CD8-positive, alpha-beta memory T cell (primary cell): ENCODE results near the gene CCDC195. TPM values are rescaled to one million over a fixed set of nuclear protein-coding genes. Genes with fewer than 3 reads are reported as not detected.
"Not testable (repeated sequence)": the region's sequence is repeated elsewhere in the genome, so short reads cannot be mapped to it uniquely, and the experiment has no call there.

ENCODE experiments used
- CTCF ChIA-PET: fragments of 350-600 bp; sonication (Branson Sonifier 250); formaldehyde crosslinking; loops from one replicate; lab custom pipeline; 2021; ENCODE audit warnings: antibody characterized with exemption; lab: Charles Lee
- POLR2A ChIA-PET: fragments of 350-600 bp; sonication (Branson Sonifier 250); formaldehyde crosslinking; loops from one replicate; lab custom pipeline; 2021; ENCODE audit warnings: antibody characterized with exemption; lab: Charles Lee
- DNase-seq, 5 donors: peaks; one replicate each; pipeline versions ENCODE4 v3.0.0 to v3.0.0-alpha.2; 2020 to 2022; ENCODE audit warnings: mixed read lengths in 1 of 5
- H3K27ac ChIP-seq: one replicate; pipeline ENCODE4 v1.7.0; 2013; ENCODE audit warnings: low read depth, mild to moderate bottlenecking, low read length, moderate library complexity
- H3K27me3 ChIP-seq: 2 replicates; pipeline ENCODE4 v1.7.0; 2013; ENCODE audit warnings: low read length, mild to moderate bottlenecking; ENCODE audit not compliant: insufficient read depth, poor library complexity, severe bottlenecking
- H3K36me3 ChIP-seq: 2 replicates; pipeline ENCODE4 v1.7.0; 2013; ENCODE audit warnings: mild to moderate bottlenecking, low read length, moderate library complexity; ENCODE audit not compliant: insufficient read depth
- H3K4me1 ChIP-seq: 2 replicates; pipeline ENCODE4 v1.7.0; 2013; ENCODE audit warnings: mild to moderate bottlenecking, low read length, moderate library complexity; ENCODE audit not compliant: insufficient read depth
- H3K4me3 ChIP-seq: 2 replicates; pipeline ENCODE4 v1.7.0; 2013; ENCODE audit warnings: mild to moderate bottlenecking, low read length
- H3K9me3 ChIP-seq: 2 replicates; pipeline ENCODE4 v1.7.0; 2013; ENCODE audit warnings: mild to moderate bottlenecking, low read length
- H3K27ac Mint-ChIP-seq, 8 donors: one replicate each; pipeline ENCODE4 v1.8.0; 2020 to 2021; ENCODE audit warnings: mixed read lengths in 8 of 8, mild to moderate bottlenecking in 6 of 8, inconsistent platforms in 3 of 8, moderate library complexity in 3 of 8
- H3K27me3 Mint-ChIP-seq, 2 donors: one replicate each; pipeline ENCODE4 v1.8.0; 2020 to 2021; ENCODE audit warnings: mixed read lengths in 2 of 2, mild to moderate bottlenecking in 1 of 2, moderate library complexity in 1 of 2
- H3K36me3 Mint-ChIP-seq, 3 donors: one replicate each; pipeline ENCODE4 v1.8.0; 2020 to 2021; ENCODE audit warnings: mixed read lengths in 3 of 3, inconsistent platforms in 1 of 3, mild to moderate bottlenecking in 1 of 3
- H3K4me1 Mint-ChIP-seq, 3 donors: one replicate each; pipeline ENCODE4 v1.8.0; 2020 to 2021; ENCODE audit warnings: mixed read lengths in 3 of 3, inconsistent platforms in 1 of 3, mild to moderate bottlenecking in 1 of 3
- H3K4me3 Mint-ChIP-seq, 7 donors: one replicate each; pipeline ENCODE4 v1.8.0; 2020 to 2021; ENCODE audit warnings: mixed read lengths in 7 of 7, mild to moderate bottlenecking in 6 of 7, moderate library complexity in 4 of 7, inconsistent platforms in 2 of 7
- H3K9me3 Mint-ChIP-seq, 5 donors: one replicate each; pipeline ENCODE4 v1.8.0; 2020 to 2022; ENCODE audit warnings: mixed read lengths in 5 of 5, mild to moderate bottlenecking in 3 of 5, moderate library complexity in 2 of 5, inconsistent platforms in 1 of 5
- polyA plus RNA-seq: library from polyadenylated mRNA; unstranded; fragments of 300-500 nt; fragmentation: Illumina TruSeq; gene quantifications from one replicate; pipeline ENCODE4 v1.2.3, GENCODE V29; 2021
- total RNA-seq, 2 experiments: library from RNA; stranded (reverse); gene quantifications; one replicate each; pipeline ENCODE4 v1.2.3, GENCODE V29; 2021

Gene CCDC195
- total and polyA plus RNA-seq, 3 experiments from 2014 or later: not detected

DNA sequence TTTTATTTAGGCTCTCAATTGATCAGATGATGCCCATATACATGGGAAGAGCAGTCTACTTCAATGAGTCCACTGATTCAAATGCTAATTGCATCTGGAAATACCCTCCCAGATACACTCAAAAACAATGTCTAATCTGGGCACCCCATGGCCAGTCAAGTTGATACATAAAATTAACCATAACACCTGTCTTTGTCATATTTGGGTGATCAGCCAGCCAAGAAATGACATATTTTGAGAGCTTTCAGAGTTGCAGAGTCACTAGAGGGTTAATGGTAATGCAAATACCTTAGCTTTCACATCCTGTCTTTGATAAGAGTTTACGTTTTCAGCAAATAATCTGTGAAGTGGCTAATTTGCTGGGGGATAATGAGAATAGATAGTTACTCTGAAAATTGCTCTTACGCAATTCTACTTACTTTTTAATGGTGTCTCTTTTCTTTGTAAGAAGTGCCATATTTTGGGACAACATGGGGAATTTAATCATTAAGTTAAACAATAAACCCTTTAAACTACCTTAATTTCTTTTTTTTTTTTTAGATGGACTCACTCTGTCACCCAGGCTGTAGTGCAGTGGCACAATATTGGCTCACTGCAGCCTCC, 49.1 kb downstream of the CCDC195 start:
- no peak overlapping the region for H3K4me3 Mint-ChIP-seq
- peaks cover 0 to 2% (median 1%) of the 10 kb centered on the region in 3 donors for H3K36me3 Mint-ChIP-seq
- H3K27ac Mint-ChIP-seq: no peak overlapping the region
- H3K27me3 Mint-ChIP-seq: peaks cover 10 to 15% of the 10 kb centered on the region in 2 donors
- Histone ChIP-seq H3K27me3 (no peaks in the 10 kb centered on the region), H3K4me1 (no peaks in the 10 kb centered on the region), H3K36me3 (no peaks in the 10 kb centered on the region), H3K4me3 (no peak overlapping the region), H3K27ac (no peak overlapping the region), H3K9me3 (no peaks in the 10 kb centered on the region)
- DNase-seq: no peak
- no peaks in the 10 kb centered on the region for H3K4me1 Mint-ChIP-seq
- CTCF ChIA-PET: no interaction called here
- POLR2A ChIA-PET: no interaction called here
- H3K9me3 Mint-ChIP-seq: peaks cover 3 to 16% (median 12%) of the 10 kb centered on the region in 5 donors

GRCh38 chr2:224663322-224663721, 52.8 kb downstream of the CCDC195 start:
- H3K4me3 Mint-ChIP-seq, CTCF ChIA-PET, H3K27me3 ChIP-seq, DNase-seq, H3K27ac Mint-ChIP-seq, H3K4me3 ChIP-seq, H3K4me1 ChIP-seq, POLR2A ChIA-PET, H3K36me3 ChIP-seq, H3K27ac ChIP-seq, H3K9me3 ChIP-seq, H3K36me3 Mint-ChIP-seq, H3K4me1 Mint-ChIP-seq: not testable (repeated sequence)
- Mint-ChIP-seq H3K9me3 (peaks cover 3 to 18% (median 12%) of the 10 kb centered on the region in 5 donors), H3K27me3 (peaks cover 10 to 31% of the 10 kb centered on the region in 2 donors)

GRCh38 chr2:224661708-224662107, 54.5 kb downstream of the CCDC195 start:
- H3K4me3 ChIP-seq, H3K27me3 ChIP-seq, H3K4me1 ChIP-seq, H3K36me3 Mint-ChIP-seq, H3K4me1 Mint-ChIP-seq, H3K4me3 Mint-ChIP-seq, POLR2A ChIA-PET, DNase-seq, H3K9me3 ChIP-seq, H3K27ac ChIP-seq, CTCF ChIA-PET, H3K27ac Mint-ChIP-seq, H3K36me3 ChIP-seq: not testable (repeated sequence)
- Mint-ChIP-seq H3K27me3 (peaks cover 7 to 31% of the 10 kb centered on the region in 2 donors), H3K9me3 (peaks cover 3 to 18% (median 12%) of the 10 kb centered on the region in 5 donors)

DNA sequence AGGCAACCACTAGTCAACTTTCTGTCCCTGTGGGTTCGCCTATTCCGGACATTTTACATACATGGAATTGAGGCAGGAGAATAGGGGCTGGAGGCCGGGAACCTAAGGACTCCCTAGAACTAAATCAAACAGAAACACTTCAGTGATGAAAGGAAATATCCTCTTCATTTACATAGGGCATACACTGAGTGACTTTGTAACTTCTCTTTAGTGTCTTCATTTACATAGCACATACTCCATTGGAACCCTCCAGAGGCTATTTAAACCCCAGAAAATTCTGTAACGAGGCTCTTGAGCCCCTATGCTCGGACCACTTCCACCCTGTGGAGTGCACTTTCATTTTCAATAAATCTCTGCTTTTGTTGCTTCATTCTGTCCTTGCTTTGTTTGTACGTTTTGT, 56.5 kb downstream of the CCDC195 start:
- Histone ChIP-seq H3K36me3 (no peaks in the 10 kb centered on the region), H3K27me3 (no peaks in the 10 kb centered on the region), H3K27ac (no peak overlapping the region), H3K9me3 (no peaks in the 10 kb centered on the region), H3K4me1 (no peaks in the 10 kb centered on the region), H3K4me3 (no peak overlapping the region)
- H3K4me3 Mint-ChIP-seq: no peak overlapping the region
- H3K4me1 Mint-ChIP-seq: no peaks in the 10 kb centered on the region
- H3K27ac Mint-ChIP-seq: no peak overlapping the region
- H3K36me3 Mint-ChIP-seq: peaks cover 0 to 2% (median 1%) of the 10 kb centered on the region in 3 donors
- H3K9me3 Mint-ChIP-seq: peaks cover 3 to 18% (median 12%) of the 10 kb centered on the region in 5 donors
- no peak for DNase-seq
- H3K27me3 Mint-ChIP-seq: peaks cover 12 to 32% of the 10 kb centered on the region in 2 donors
- CTCF ChIA-PET: no interaction called here
- POLR2A ChIA-PET: no interaction called here

- Mint-ChIP-seq H3K4me1 (no peaks in the 10 kb centered on the region), H3K9me3 (peaks cover 3 to 15% (median 9%) of the 10 kb centered on the region in 5 donors), H3K36me3 (peaks cover 0 to 2% (median 1%) of the 10 kb centered on the region in 3 donors), H3K27ac (no peak overlapping the region), H3K27me3 (peaks cover 10 to 35% of the 10 kb centered on the region in 2 donors), H3K4me3 (no peak overlapping the region)
- no peak overlapping the region for H3K27ac ChIP-seq
- DNase-seq: no peak
- no peaks in the 10 kb centered on the region for H3K27me3 ChIP-seq
- no peak overlapping the region for H3K4me3 ChIP-seq
- CTCF ChIA-PET: no interaction called here
- no peaks in the 10 kb centered on the region for H3K9me3 ChIP-seq
- H3K36me3 ChIP-seq: no peaks in the 10 kb centered on the region
- no peaks in the 10 kb centered on the region for H3K4me1 ChIP-seq
- POLR2A ChIA-PET: no interaction called here
Measured at GRCh38 chr2:224658780-224659405, 57.3 kb downstream of the CCDC195 start.

DNA sequence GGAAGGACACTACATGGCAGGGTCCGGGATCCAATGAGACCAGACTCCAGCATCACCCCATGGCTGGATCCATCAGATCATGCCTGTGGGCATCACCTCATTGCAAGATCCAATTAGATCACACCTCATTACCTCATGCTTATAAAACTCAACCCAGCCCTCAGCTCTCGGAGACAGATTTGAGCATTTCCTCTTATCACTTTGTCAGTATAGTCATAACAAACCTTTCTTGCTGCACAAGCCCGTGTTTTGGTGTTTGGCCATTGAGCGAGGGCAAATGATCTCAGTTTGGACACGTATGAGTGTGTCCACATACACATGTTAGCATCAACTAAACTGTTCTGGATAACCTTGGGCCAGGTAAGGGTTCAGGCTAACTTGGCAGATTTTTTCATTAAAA, 58.8 kb downstream of the CCDC195 start:
- Histone ChIP-seq H3K4me1 (no peaks in the 10 kb centered on the region), H3K27ac (no peak overlapping the region), H3K36me3 (no peaks in the 10 kb centered on the region), H3K9me3 (no peaks in the 10 kb centered on the region), H3K4me3 (no peak overlapping the region), H3K27me3 (no peaks in the 10 kb centered on the region)
- H3K27me3 Mint-ChIP-seq: peaks cover 5 to 23% of the 10 kb centered on the region in 2 donors
- no peaks in the 10 kb centered on the region for H3K36me3 Mint-ChIP-seq
- DNase-seq: no peak
- no peak overlapping the region for H3K4me3 Mint-ChIP-seq
- no peaks in the 10 kb centered on the region for H3K4me1 Mint-ChIP-seq
- no peak overlapping the region for H3K27ac Mint-ChIP-seq
- CTCF ChIA-PET: no interaction called here
- H3K9me3 Mint-ChIP-seq: peaks cover 0 to 3% (median 0%) of the 10 kb centered on the region in 5 donors
- POLR2A ChIA-PET: no interaction called here

GRCh38 chr2:224655006-224655537, 61.1 kb downstream of the CCDC195 start:
- peaks cover 5 to 14% of the 10 kb centered on the region in 2 donors for H3K27me3 Mint-ChIP-seq
- no peaks in the 10 kb centered on the region for H3K27me3 ChIP-seq
- H3K36me3 ChIP-seq: no peaks in the 10 kb centered on the region
- peaks cover 0 to 5% (median 0%) of the 10 kb centered on the region in 3 donors for H3K4me1 Mint-ChIP-seq
- POLR2A ChIA-PET: no interaction called here
- no peaks in the 10 kb centered on the region for H3K4me1 ChIP-seq
- H3K4me3 Mint-ChIP-seq: no peak overlapping the region
- H3K27ac ChIP-seq: no peak overlapping the region
- H3K36me3 Mint-ChIP-seq: no peaks in the 10 kb centered on the region
- CTCF ChIA-PET: interaction anchor here (1.1 to 1.6 kb wide), 2 partner anchors 301 to 661 kb away, joined by 3 to 4 read pairs; no protein-coding TSS in a partner anchor
- H3K4me3 ChIP-seq: no peak overlapping the region
- no peak overlapping the region for H3K27ac Mint-ChIP-seq
- no peak for DNase-seq
- no peaks in the 10 kb centered on the region for H3K9me3 Mint-ChIP-seq
- H3K9me3 ChIP-seq: no peaks in the 10 kb centered on the region
